Stimulated activated CD8-positive, alpha-beta memory T cell treated with anti-CD3 and anti-CD28 coated beads, Interleukin-4, amount 100 ng/mL, for 48 hours (primary cell): ENCODE results near the gene HOXA3.

Experiments
- DNase-seq: peaks from one replicate; pipeline ENCODE4 v3.0.0-alpha.2; 2020

The HOXA3 gene

GRCh38 chr7:27079234-27079975 is 73.0 kb downstream of the HOXA3 start:
- no peak for DNase-seq

- no peak for DNase-seq
Observed at GRCh38 chr7:27078616-27079233, 73.7 kb downstream of the HOXA3 start.

- no peak for DNase-seq
Observed at GRCh38 chr7:27073076-27073475, 79.3 kb downstream of the HOXA3 start.

- DNase-seq, result no peak
Observed at GRCh38 chr7:27071622-27072390, 80.6 kb downstream of the HOXA3 start.

DNA sequence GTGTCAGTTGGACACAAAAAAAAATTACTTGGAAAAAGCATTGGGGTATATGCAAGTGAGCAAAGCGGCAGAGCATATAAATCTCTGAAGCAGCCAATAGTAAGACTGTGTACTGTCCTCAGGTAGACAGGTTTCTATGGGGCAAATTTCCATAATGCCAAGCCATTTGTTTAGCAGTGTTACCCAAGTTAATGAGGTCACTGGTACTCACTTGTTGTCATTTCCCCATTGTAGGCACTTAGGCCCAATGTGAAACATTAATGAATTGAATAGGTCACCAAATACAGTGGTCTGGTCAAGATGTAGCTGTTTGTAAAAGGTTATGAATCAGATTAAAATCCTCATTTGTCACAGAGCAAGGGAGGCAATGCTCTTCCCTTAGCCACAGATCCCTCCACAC is 84.1 kb downstream of the HOXA3 start:
- DNase-seq, result no peak

- DNase-seq, result no peak
Observed at GRCh38 chr7:27066148-27066547, 86.2 kb downstream of the HOXA3 start.

DNA sequence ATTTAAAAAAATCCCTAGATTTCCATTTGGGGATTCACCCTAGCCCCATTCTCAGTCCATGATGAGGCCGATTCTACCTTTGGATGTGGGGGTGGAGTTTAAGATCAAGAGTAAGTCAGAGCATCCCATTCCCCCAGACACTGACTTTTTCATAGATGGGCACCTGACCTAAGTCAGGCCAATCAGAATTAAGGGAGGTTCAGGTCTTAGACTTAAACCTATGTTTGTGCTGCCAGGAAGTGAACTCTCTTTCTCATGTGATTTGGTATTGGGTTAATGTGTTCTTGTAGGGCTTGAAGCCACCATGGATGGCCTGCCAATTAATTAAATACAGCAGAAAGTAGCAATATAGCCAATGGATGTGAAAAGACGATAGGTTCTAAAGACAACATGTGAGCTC is 86.7 kb downstream of the HOXA3 start:
- no peak for DNase-seq

GRCh38 chr7:27064661-27065060 is 87.7 kb downstream of the HOXA3 start:
- DNase-seq, result no peak

DNA sequence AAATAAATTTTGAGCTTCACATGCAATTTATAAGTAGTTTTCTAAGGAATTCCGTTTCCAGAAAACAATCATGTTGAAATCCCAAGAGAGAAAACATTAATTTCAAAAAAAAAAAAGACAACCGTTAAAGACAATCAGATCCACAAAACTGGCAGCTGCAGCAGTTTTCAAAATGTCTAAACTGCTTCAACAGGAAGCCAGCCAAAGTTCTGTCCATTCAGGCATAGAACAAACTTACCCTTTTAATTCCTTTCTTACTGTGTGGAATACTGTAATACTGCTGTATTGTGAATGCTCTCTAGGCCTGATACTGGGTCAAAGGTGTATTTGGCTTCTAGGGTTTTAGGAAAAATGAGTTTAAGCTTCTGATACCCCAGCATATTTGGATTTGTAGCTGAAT is 88.2 kb downstream of the HOXA3 start:
- no peak for DNase-seq

DNA sequence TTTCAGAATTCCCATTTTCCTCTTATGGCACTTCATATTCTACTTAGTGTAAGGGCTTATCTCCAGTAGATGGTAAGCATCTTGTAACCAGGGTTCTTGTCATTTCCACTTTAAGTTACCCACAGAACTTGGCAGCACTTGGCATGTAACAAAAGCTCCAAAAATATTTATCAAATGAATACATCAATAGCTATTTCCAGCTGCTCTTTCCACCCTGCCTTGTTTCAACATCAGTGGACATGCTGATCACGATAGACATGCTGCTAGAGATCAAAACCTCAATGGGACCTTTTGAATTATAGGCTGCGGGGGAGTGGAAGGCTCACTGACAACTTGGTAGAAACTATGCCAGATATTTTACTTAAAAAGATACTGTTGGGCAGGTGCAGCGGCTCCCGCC is 89.4 kb downstream of the HOXA3 start:
- DNase-seq, result no peak
